ENCODE measurements around the gene TUBA4B.

The TUBA4B gene

GRCh38 chr2:219252900-219253752 lies at the start of gene TUBA4B:
Gene TUBA4B, plus strand, starts transcription at chr2:219253243. Its CDS starts 165 bp downstream, at chr2:219253408.
- no peak for DNase-seq

DNA sequence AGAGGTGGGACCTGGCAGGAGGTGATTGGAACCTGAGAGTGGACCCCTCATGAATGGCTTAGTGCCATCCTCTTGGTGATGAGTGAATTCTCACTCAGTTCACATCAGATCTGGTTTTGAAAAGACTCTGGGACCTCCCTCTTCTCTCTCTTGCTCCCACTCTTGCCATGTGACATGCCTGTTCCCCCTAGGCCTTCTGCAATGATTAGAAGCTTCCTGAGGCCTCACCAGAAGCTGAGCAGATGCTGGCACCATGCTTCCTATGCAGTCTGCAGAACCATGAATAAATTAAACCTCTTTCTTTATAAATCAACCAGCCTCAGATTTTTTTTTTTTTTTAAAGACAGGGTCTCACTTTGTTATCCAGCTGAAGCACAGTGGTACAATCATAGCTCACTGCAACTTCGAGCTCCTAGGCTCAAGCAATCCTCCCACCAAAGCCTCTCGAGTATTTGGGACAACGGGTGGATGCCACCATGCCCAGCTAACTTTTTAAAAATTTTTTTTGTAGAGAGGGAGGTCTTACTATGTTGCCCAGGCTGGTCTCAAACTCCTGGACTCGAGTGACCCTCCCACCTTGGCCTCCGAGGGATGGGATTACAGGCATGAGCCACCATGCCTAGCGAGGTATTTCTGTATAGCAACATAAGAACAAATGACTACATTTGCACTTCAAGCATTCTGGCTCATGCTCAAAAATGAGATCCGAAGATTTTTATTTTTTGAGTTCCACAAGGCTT lies 48.4 kb upstream of the TUBA4B start:
- no peak for DNase-seq

DNA sequence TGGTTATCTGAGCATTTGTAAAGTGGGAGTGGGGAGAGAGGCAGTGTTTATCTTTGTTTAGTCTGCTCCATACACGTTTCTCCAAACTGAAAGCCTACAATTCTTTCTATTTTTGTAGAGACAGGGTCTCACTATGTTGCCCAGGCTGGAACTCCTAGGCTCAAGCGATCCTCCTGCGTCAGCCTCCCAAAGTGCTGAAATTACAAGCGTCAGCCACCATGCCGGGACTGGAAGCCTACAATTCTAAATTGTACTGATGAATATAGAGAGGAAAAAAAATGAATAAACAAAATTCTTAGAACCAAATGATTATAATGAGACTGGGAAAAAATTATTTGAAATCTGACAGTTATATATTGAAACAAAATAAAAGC lies 47.9 kb upstream of the TUBA4B start:
- DNase-seq: no peak

DNA sequence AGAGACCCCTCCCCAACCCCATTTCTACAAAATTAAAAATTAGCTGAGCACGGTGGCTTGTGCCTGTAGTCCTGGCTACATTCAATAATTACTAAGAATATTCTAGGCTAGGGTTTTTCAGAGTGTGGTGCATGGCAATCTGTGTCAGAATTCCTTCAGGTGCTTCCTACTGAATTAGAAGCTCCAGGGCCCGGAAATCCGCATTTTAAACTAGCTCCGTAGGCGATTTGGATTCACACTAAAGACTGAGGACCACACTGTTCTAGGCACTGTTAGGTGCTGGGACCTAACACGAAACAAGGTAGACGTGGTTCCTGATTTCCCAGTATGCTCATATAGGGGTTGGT lies 47.1 kb upstream of the TUBA4B start:
- no peak for DNase-seq

DNA sequence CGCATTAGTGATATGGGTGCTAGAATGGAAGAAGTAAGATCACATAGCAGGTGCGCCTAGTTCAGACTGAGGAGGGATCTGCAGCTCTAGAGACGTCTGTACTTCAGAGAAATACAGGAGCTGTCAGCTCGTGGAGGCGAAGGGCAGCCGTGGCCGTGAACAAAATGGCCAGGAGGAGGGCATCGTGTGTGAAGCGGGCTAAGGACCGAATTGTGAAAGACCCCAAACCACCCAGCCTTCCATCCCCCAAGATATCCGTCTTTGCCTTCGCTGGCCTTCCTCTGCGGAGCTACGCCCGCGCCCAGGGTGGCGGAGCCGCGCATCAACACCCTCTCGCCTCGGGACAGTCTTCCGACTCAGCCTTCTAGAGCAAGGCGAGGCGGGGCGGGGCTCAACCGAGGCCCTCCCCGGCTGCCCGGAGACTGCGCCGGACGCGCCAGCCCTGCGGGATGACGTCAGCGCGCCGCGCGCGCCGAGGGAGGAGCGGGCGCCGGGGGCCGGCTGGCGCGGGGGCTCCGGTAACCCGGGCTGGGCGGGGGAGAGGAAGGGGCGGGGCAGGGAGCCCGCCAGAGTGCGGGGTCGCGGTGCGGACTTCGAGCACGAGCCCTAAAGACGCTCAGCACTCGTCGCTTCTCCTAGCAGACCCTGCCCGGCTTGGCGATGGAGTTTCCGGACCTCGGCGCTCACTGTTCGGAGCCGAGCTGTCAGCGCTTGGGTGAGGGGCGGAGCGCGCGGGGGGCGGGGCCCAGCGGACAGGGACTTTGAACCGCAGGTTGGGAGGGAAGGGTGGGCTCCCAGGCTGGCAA lies 46.5 kb upstream of the TUBA4B start, which contains the start of gene ZFAND2B:
Gene ZFAND2B (plus strand): TSS at position 455 of the 806 bp plus-strand sequence. CDS start 206 bp downstream, at position 661.
- peak; percentile 82 for DNase-seq

DNA sequence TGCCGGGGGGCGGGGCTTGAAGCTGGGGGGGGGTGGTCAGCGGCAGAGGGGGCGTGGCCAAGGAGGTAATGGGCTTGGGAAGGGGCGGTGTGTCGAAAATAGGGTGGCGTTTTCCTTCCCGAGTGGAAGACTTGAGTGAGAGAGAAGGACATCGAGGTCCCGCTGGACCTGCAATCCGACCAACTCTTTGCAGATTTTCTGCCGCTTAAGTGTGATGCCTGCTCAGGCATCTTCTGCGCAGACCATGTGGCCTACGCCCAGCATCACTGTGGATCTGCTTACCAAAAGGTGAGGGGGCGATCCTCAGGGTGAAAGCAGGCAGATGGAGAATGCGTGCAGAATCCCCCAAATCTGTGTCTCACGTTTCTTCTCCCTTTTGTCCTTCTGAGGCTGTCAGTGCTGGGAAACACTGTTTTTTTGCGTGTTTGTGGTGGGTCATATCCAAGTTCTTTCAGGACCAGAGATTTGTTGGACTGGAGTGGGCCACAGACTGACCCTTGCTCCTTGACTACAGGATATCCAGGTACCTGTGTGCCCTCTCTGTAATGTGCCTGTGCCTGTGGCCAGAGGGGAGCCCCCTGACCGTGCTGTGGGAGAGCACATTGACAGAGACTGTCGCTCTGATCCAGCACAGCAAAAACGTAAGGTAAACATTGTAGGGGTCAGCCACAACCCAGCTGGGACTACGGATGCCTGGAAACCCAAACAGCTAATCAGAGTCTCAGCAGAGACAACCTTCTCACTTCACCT lies 45.7 kb upstream of the TUBA4B start:
- no peak for DNase-seq

GRCh38 chr2:219207884-219208740 lies 44.9 kb upstream of the TUBA4B start:
- DNase-seq: no peak

DNA sequence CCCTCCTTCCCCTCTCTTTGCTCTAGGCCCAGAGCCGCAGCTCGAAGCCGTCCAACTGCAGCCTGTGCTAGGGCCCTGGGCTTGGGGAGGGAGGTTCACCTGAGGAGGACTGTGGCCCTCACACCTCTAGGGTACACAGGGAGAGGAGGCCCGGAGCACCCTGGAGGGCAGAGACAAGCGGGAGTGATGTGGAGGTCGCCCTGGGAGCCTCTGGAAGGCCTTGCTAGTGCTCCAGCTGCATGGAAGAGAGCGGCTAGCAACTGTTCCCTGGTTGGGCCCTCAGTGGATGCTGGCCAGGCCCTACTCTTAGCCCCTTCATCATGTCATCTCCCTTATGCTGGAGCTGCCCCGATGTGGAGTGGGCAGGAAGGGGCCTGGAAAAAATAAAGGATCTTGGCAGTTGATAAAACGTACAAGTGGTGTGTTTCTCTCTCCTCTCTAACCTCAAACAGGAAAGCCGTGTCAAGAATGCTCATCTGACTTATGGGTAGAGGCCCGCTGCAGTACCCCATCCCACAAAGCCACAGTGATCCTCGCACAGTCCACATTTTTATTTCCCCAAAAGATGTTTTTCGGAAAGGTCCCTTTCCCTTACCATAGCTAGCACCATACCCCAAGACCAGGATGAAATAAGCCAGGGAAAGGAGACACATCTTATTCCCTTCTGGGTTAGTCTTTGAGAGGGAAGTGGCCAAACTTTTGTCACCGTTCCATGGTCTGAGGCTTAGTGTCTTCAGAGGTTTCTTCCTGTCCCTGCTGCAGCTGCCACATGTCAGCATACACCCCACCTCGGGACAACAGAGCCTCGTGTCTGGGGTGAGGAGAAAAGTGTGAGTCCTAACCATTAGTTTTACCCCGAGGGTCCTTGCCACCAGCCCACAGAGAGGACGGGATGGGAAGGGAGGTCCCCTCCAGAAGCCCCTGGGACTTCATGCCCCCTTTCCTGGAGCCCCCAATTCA lies 43.5 kb upstream of the TUBA4B start:
- no peak for DNase-seq

DNA sequence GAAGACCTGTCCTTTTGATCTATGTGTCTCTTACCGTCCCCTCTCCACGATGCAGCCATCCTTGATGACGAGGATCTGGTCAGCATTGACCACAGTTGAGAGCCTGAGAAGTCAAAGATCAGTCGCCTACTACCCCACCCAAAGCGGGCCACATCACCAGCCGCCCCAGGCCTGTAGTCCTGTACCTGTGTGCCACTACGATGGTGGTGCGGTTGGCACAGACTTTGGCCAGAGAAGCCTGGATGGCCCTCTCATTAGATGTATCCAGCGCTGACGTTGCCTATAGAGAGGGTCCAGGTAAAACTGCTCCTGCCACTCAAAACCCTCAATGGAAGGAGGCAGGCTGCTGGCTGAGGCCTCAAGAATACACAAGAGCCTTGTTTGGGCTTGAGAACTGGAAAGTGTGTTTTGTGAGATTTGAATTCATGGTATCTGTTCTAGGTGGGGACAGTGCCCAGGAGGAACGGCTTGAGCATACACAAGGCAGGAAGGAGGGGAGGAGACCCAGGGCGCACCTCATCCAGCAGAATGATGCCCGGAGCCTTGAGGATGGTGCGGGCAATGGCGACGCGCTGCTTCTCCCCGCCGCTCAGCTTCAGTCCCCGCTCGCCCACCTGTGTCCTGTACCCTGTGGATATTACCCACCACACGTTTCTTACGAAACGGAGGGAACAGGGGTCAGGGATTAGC lies 42.7 kb upstream of the TUBA4B start:
- no peak for DNase-seq

- no peak for DNase-seq
These were observed 42.1 kb upstream of the TUBA4B start for GRCh38 chr2:219210886-219211362.

- no peak for DNase-seq
These were observed 40.0 kb upstream of the TUBA4B start for GRCh38 chr2:219213026-219213415.

- DNase-seq: no peak
These were observed 39.5 kb upstream of the TUBA4B start for GRCh38 chr2:219213486-219214071.

- DNase-seq: no peak
These were observed 38.9 kb upstream of the TUBA4B start for GRCh38 chr2:219214141-219214540.

DNA sequence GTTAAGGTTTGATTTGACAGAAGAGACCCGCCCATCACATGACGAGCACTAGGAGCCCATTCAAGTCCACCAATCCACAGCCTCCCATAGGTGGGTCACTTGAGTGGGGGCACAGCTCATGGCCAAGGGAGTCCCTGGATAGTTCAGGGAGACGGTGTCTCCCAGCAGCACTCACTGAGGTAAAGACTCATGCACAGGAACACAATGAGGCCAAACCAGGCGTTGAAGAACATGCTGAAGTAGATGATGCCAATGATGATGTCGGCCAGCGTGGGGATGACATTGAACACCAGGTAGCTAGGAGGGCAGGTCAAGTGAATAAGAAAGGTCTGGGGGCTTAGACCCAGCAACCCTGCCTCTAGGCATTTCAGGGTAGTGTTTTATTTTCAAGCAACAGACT lies 38.3 kb upstream of the TUBA4B start:
- DNase-seq: no peak

DNA sequence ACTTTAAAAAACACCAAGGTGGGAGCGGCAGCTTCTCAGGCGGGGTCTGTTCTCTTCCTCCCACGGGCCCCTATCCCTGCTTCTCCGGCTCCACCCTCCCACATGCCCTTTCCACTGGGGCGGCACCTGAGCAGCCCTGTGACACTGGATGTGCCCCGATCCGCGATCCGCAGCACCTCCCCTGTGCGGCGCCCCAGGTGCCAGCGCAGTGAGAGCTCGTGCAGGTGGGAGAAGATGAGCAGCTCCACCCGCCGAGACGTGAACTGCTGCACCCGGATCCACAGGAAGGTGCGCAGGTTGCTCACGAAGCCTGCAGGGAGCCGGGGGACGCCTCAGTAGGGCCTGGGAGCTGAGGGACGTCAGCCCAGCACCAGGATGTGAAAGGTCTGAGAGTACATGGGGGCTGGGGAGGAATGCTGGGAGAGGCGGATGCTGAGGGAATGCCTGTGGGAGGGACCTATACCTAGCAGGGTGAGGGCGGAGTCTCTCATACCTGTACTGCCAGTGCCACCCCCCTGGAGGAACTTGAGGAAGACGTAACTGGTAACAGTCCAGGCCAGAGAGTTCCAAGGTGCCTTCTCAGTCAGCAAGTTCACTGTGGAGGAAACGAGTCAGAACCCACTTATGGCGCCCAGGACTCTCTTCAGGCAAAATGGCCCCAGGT lies 37.0 kb upstream of the TUBA4B start:
- no peak for DNase-seq

DNA sequence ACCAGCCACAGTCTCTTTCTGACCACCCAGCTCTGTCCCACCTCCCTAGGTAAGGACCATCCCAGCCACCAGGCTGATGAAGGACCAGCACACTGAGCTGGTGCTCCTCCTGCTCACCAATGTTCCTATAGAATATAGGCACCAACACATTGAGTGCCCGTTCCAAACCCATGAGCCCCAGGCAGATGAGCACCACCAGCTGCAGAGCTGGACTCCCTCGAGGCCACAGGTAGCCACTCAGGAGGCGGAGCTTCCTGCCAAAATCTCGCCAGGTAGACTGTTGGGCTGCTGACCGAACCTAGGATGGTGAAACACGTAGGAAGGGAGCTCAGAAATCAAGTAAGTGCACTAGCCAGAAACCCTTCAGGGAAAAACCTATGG lies 36.5 kb upstream of the TUBA4B start:
- no peak for DNase-seq

DNA sequence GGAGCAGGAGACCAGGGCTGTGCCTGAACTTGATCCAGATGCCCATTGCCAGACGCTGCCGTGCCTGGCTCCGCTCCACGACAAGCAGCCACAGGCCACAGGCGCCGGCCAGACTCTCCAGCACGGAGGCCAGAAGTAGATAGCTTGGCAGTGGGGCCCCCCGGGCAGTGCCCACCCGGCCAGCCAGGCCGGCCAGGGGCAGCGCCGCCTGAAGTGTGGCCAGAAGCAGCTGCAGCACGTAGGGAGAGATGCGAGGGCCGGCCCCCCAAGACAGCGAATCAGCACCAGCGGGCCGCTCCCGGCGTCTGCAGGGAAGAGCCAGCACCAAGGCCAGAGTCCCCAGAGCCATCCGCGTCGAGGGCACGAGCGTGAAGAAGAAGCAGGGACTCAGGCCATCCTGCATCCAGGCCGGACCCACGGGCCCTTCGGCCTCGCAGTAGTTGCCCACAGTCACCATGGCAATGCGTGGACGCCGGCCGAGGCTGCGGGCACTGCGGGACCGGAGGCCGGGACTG lies 34.8 kb upstream of the TUBA4B start:
- peak; percentile 87 for DNase-seq

All from NCI-H446 treated with DMSO at 0.1 percent for 48 hours (cell line).